Right lobe of liver (tissue), 6 donors: ENCODE results near the gene ZNF766. TPM values are rescaled to one million over a fixed set of nuclear protein-coding genes. Genes with fewer than 3 reads are reported as not detected.
A peak's percentile ranks its signal among the peaks of the same experiment; 100 is the strongest.

Experiments used
- ATAC-seq, 4 donors: fragments of 200-7000 bp; cut with Tn5 transposase; one replicate each; pipeline ENCODE4 v1.9.1; 2020; ENCODE audit warnings: mild to moderate bottlenecking in 4 of 4, moderate library complexity in 4 of 4
- DNase-seq, 3 donors: peaks; one replicate each; pipeline ENCODE4 v3.0.0-alpha.2; 2020
- H3K27ac ChIP-seq, 3 donors: fragments of 200-600 bp; one replicate each; pipeline ENCODE4 v1.8.0; 2022
- H3K27me3 ChIP-seq, 2 donors: fragments of 200-600 bp; one replicate each; pipeline ENCODE4 v1.8.0; 2022
- H3K36me3 ChIP-seq, 4 donors: fragments of 200-600 bp; sonication (generic) in 1 of 4; one replicate each; pipeline versions ENCODE4 v1.5.1 to v1.8.0; 2017 to 2022; ENCODE audit warnings: control low read depth in 1 of 4
- H3K4me1 ChIP-seq, 4 donors: fragments of 200-600 bp; sonication (generic) in 1 of 4; one replicate each; pipeline versions ENCODE4 v1.5.1 to v1.8.0; 2017 to 2022; ENCODE audit warnings: control low read depth in 1 of 4
- H3K4me3 ChIP-seq, 3 donors: fragments of 200-600 bp; one replicate each; pipeline ENCODE4 v1.8.0; 2022
- H3K9me3 ChIP-seq, 4 donors: fragments of 200-600 bp; sonication (generic) in 1 of 4; one replicate each; pipeline versions ENCODE4 v1.5.1 to v1.8.0; 2017 to 2022; ENCODE audit warnings: control low read depth in 1 of 4
- POLR2A ChIP-seq: fragments of 450-650 bp; IDR thresholded peaks from one replicate; pipeline ENCODE4 v1.6.1; 2017; ENCODE audit warnings: antibody characterized with exemption, mild to moderate bottlenecking
- WGBS: methylation state at CpG from one replicate; pipeline ENCODE4 v1.1.6; 2018; ENCODE audit warnings: low coverage, low lambda C conversion rate; ENCODE audit not compliant: insufficient coverage; ENCODE audit errors: missing lambda C conversion rate; 5-methylcytosine and 5-hydroxymethylcytosine counted together
- intact Hi-C, 2 donors: fragments of 100-400 bp; cut with DNase I; formaldehyde crosslinking; loops; one replicate each; pipeline versions ENCODE4 v1.11.2 to v1.14.1; 2022
- total RNA-seq, 6 experiments: library from RNA; depleted of rRNA in 2 of 6; stranded (reverse); fragments of >200 nt in 2 of 6; fragmentation: NEBNext Ultra II Directional in 3 of 6; extraction: Animal tissue kit (Norgen Biotek cat#: 25700) in 3 of 6; gene quantifications; one replicate each; pipeline versions ENCODE4 v1.1.0 to v1.2.4, GENCODE V29; 2016 to 2023
- TF ChIP-seq, protein P1 (sequence below), 4 donors: fragments of 200-600 bp in 3 of 4; fragments of 450-650 bp in 1 of 4; IDR thresholded peaks; one replicate each; pipeline versions ENCODE4 v1.5.1 to v1.8.0; 2016 to 2022; ENCODE audit warnings: antibody characterized with exemption in 4 of 4, mild to moderate bottlenecking in 2 of 4
- donor health status: DM: no; HTN: yes; CAD: no.
- donor health status: DM: no; HTN: no; CAD: no.
- donor health status: DM: no; HTN: no; CAD: no.
- donor health status: DM: no; HTN: yes; CAD: no.
- donor health status: DM: no; HTN: yes; CAD: no.

ZNF766 gene
- total RNA-seq, 6 experiments from 2014 or later = 2.3 to 6.0 (median 4.9) TPM

DNA sequence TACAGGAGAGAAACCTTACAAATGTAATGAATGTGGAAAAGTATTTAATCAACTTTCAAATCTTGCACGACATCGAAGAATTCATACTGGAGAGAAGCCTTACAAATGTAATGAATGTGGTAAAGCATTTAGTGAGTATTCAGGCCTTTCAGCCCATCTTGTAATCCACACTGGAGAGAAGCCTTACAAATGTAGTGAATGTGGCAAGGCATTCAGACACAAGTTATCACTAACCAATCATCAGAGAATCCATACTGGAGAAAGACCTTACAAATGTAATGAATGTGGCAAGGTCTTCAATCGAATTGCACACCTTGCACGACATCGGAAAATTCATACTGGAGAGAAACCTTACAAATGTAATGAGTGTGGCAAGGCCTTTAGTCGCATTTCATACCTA, 53.0 kb downstream of the ZNF766 start:
- H3K4me1 ChIP-seq = no peaks in the 10 kb centered on the region
- no peak for TF ChIP-seq POLR2A
- TF ChIP-seq, protein P1, sequence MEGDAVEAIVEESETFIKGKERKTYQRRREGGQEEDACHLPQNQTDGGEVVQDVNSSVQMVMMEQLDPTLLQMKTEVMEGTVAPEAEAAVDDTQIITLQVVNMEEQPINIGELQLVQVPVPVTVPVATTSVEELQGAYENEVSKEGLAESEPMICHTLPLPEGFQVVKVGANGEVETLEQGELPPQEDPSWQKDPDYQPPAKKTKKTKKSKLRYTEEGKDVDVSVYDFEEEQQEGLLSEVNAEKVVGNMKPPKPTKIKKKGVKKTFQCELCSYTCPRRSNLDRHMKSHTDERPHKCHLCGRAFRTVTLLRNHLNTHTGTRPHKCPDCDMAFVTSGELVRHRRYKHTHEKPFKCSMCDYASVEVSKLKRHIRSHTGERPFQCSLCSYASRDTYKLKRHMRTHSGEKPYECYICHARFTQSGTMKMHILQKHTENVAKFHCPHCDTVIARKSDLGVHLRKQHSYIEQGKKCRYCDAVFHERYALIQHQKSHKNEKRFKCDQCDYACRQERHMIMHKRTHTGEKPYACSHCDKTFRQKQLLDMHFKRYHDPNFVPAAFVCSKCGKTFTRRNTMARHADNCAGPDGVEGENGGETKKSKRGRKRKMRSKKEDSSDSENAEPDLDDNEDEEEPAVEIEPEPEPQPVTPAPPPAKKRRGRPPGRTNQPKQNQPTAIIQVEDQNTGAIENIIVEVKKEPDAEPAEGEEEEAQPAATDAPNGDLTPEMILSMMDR (IDR thresholded peaks at IDR 0.05) = no peak
- no peak for DNase-seq
- H3K36me3 ChIP-seq = peaks cover 4 to 59% (median 23%) of the 10 kb centered on the region in 4 donors
- intact Hi-C loops = no loop called here
- peaks cover 15 to 90% (median 48%) of the 10 kb centered on the region in 4 donors for H3K9me3 ChIP-seq
- 91% methylated on average over 6 of the region's 6 CpGs for WGBS
- no peak for ATAC-seq
- no peak overlapping the region for H3K4me3 ChIP-seq
- H3K27me3 ChIP-seq = no peaks in the 10 kb centered on the region
- no peak overlapping the region for H3K27ac ChIP-seq

DNA sequence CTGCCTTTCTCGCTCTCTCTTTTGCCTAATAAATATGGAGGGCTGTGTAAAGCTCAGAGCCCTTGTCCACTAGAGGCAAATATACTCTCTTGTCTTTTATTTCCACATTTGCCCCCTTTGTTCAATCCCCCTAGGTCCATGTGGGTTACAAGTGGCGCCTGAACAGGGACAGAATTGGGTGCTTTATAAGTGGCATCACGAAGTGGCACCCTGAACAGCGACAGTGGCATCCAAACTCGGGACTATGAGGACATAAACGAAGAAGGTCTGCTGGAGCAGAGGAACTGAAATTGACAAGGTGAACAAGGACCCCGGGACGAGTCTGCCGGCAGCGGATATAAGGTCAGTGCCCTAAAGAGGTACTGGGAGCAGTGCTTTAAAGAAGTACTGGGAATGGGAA, 62.4 kb downstream of the ZNF766 start:
- Histone ChIP-seq H3K9me3 (peaks cover 0 to 62% (median 8%) of the 10 kb centered on the region in 4 donors), H3K4me1 (no peaks in the 10 kb centered on the region), H3K27ac (no peak overlapping the region), H3K36me3 (no peaks in the 10 kb centered on the region), H3K27me3 (no peaks in the 10 kb centered on the region), H3K4me3 (no peak overlapping the region)
- ATAC-seq = no peak
- intact Hi-C loops = no loop called here
- TF ChIP-seq, protein P1 (IDR thresholded peaks at IDR 0.05) = no peak
- no peak for TF ChIP-seq POLR2A
- WGBS = 82% methylated on average over 10 of the region's 10 CpGs
- DNase-seq = no peak

DNA sequence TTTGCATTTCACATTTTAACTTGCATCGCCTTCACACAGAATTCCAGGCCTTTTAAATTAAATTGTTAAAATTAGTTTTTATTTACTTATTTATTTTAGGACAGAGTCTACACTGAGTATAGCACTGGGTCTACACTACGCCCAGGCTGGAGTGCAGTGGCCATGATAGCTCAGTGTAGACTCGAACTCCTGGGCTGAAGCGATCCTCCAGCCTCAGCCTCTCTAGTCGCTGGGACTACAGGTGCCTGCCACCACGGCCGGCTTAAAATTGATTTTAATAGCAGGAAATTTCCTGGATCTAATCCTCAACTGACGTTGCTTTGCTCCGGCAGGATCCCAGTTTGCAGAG, 66.4 kb downstream of the ZNF766 start:
- Histone ChIP-seq H3K27ac (peak overlapping the region in 1 of 3 donors; percentile 51), H3K9me3 (peaks cover 0 to 31% (median 3%) of the 10 kb centered on the region in 4 donors), H3K36me3 (no peaks in the 10 kb centered on the region), H3K4me3 (peak overlapping the region; percentile 44 to 54 (median 49)), H3K4me1 (no peaks in the 10 kb centered on the region), H3K27me3 (no peaks in the 10 kb centered on the region)
- no peak for DNase-seq
- WGBS = 46% methylated on average over 9 of the region's 9 CpGs
- no peak for TF ChIP-seq POLR2A
- TF ChIP-seq, protein P1 (IDR thresholded peaks at IDR 0.05) = no peak
- ATAC-seq = peak in 1 of 4 donors; percentile 16
- intact Hi-C loops = no loop called here

GRCh38 chr19:52336117-52336790, 66.9 kb downstream of the ZNF766 start, which contains the start of gene ZNF610:
TSS of gene ZNF610 (plus strand) at chr19:52336243. CDS start at chr19:52349173, 12,930 bp downstream.
- intact Hi-C loops = no loop called here
- ATAC-seq (peak; percentile 87 to 97 (median 92)), DNase-seq (peak; percentile 68 to 81 (median 77))
- peak within 1 kb of the TSS; percentile 44 to 54 (median 49) for H3K4me3 ChIP-seq
- TF ChIP-seq POLR2A = no peak
- TF ChIP-seq, protein P1 (IDR thresholded peaks at IDR 0.05) = no peak
- 2% methylated on average over 9 of the region's 55 CpGs for WGBS
- H3K4me1 ChIP-seq = no peaks in the 10 kb centered on the region
- no peaks in the 10 kb centered on the region for H3K27me3 ChIP-seq
- H3K27ac ChIP-seq = peak within 1 kb of the TSS in 1 of 3 donors; percentile 51
- H3K36me3 ChIP-seq = no peaks in the 10 kb centered on the region
- H3K9me3 ChIP-seq = peaks cover 0 to 26% (median 3%) of the 10 kb centered on the region in 4 donors
